Neural progenitor cell (in vitro differentiated cells): Measurements from ENCODE around the gene VGLL2.

Source experiments
- CTCF ChIP-seq: fragments of 200-600 bp; sonication (generic); IDR thresholded peaks from 2 replicates; pipeline ENCODE4 v1.5.1; 2017; ENCODE audit warnings: antibody characterized with exemption, mild to moderate bottlenecking
- EZH2 ChIP-seq: fragments of 200-600 bp; sonication (generic); IDR thresholded peaks from 2 replicates; pipeline ENCODE4 v1.6.1; 2017; ENCODE audit warnings: antibody characterized with exemption, mild to moderate bottlenecking, moderate library complexity
- EZH2phosphoT487 ChIP-seq: fragments of 200-600 bp; sonication (generic); IDR thresholded peaks from 2 replicates; pipeline ENCODE4 v1.6.1; 2017; ENCODE audit warnings: antibody characterized with exemption

GRCh38 chr6:117237561-117237960, 27.8 kb upstream of the VGLL2 start:
- TF ChIP-seq CTCF (no peak), EZH2 (no peak), EZH2phosphoT487 (no peak)
